ENCODE measurements around the gene AP2A1.
"Not testable (repeated sequence)": the region's sequence is repeated elsewhere in the genome, so short reads cannot be mapped to it uniquely, and the experiment has no call there.

The AP2A1 gene

GRCh38 chr19:49766930-49767299 lies at the start of gene AP2A1:
AP2A1 (plus strand) TSS chr19:49767001; CDS start chr19:49767134, 133 bp downstream.
- DNase-seq: no peak

DNA sequence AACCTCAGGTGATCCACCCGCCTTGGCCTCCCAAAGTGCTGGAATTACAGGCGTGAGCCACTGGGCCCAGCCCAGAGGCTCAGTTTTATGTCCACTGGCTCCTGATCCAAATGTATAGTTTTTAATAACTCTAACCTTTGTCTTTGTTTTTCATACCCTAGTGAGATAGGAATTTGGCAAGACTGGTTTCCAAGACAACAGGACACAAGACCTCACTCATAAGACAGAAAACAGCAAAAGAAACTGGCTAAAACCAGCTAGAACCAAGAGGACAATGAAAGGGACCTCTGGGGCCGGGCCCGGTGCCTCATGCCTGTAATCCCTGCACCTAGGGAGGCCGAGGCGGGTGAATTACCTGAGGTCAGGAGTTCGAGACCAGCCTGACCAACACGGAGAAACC lies 48.3 kb upstream of the AP2A1 start:
- no peak for DNase-seq

- DNase-seq: no peak
Observed at GRCh38 chr19:49718991-49719390, 47.8 kb upstream of the AP2A1 start.

DNA sequence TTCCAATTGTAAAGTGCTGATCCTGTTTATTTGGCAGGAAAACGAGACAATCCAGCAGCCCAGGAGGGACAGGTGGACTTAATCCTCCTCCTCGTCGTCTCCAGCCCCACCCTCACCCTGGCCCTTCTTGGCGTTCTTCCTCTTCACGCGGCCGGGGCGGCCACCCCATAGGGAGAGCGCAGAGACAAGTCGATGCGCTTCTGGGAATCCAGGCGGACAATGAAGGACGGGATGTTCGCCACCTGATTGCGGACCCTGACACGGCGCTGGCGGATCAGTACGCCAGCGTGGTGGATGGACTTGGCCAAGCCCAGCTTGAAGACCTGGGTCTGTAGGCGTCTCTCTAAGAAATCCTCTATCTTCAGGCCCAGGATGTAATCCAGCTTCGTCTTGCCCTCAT lies 47.4 kb upstream of the AP2A1 start:
- DNase-seq: not testable (repeated sequence)

DNA sequence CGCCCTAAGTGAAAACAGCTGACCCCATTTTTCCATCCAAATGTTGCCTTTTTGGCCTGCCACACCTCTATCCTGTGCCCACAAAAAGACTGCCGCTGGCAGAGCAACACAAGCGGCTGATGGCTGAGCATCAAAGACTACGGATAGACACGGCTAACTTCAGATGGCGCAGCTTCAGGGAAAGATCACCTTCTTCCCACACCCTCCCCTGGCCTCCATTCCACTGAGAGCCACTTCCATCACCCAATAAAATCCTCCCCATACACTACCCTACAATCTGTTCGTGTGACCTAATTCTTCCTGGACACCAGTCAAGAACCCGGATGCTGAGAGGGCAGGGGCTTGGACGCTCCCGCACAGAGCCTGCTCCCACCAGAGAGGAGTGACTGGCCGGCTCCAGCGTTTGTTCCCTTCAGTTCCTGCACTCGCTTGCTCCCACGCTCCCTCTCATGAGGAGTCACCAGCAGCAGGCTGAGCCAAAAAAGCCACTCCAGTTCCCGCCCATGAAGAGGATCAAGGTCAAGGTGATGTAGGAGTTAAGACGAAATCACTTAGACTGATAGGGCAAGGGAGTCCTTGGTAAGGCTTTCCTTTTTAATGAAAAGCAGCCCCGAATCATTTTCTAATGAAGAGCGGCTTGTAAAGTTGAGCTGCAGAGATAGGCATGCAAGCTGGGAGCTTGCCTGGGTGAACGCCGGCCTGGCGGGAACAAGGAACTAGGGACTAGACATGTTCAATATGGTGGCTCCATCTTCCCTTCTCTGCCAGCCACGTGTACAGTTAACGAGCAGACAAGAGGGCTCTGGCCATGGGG lies 39.4 kb upstream of the AP2A1 start:
- no peak for DNase-seq

- no peak for DNase-seq
Observed at GRCh38 chr19:49730166-49730565, 36.6 kb upstream of the AP2A1 start.

DNA sequence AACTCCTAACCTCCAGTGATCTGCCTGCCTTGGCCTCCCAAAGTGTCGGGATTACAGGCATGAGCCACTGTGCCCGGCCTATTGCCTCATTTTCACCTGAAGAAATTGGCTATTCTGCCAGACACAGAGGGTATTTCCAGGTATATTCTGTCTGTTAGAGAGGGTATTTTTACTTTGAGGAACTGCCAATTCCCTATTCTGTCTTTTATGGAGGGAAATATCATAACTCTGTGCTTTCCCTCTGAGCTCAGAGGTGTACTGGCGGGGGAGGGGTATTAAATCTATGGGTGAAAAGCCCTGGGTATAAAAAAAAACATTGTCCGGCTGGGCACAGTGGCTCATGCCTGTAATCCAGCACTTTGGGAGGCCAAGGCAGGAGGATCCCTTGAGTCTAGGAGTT lies 28.5 kb upstream of the AP2A1 start:
- no peak for DNase-seq

- DNase-seq: no peak
Observed at GRCh38 chr19:49739098-49739497, 27.7 kb upstream of the AP2A1 start.

DNA sequence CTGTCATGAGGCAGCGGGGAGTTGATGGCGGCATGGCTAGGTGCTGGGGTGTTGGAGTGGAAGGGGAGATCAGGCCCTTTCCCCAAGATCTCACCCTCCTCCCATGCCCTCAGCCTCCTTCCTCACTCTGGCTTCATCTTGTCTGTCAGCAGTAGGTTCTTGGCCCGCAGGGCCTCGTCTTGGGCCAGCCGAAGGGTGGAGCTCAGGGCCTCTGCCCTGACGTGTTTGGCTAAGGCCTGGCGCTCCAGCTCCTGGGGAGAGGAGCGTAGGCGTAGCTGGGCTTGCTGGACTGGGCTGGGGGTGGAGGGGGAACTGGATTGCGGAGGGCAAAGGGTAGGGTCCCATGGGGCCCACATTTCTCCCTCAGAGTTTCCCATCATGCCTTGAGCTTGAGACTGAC lies 26.9 kb upstream of the AP2A1 start:
- DNase-seq: no peak

DNA sequence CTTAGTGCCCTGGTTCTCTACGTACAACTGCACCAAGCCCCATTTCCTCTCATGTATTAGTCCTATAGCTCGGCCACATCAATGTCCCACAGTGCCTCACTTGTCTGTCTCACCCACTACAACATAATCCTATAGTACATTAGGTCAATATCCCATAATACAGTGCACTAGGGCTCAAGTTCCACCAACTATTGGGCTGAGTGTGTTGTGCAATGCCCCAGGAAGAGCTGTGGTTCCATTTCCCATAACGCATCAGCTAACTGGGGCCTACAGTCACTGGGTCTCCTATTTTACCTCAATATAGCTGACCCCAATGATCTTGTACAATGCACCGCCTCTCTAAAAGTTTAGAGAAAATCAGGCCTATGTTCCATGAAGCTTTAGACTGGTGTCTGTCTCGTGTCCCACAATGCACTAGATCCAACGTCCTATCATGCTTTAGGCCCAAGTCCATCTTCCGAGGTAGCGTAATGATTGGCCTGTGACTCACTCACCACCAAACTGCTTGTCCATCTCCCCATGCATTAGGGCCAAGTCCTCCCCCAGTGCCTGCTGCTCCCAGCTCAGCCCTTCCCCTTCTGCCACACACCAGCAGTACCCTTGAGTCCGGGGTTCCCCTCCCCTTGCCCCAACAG lies 25.5 kb upstream of the AP2A1 start:
- DNase-seq: no peak

- no peak for DNase-seq
Observed at GRCh38 chr19:49744946-49745381, 21.8 kb upstream of the AP2A1 start.

GRCh38 chr19:49746206-49746958 lies 20.4 kb upstream of the AP2A1 start:
- no peak for DNase-seq

DNA sequence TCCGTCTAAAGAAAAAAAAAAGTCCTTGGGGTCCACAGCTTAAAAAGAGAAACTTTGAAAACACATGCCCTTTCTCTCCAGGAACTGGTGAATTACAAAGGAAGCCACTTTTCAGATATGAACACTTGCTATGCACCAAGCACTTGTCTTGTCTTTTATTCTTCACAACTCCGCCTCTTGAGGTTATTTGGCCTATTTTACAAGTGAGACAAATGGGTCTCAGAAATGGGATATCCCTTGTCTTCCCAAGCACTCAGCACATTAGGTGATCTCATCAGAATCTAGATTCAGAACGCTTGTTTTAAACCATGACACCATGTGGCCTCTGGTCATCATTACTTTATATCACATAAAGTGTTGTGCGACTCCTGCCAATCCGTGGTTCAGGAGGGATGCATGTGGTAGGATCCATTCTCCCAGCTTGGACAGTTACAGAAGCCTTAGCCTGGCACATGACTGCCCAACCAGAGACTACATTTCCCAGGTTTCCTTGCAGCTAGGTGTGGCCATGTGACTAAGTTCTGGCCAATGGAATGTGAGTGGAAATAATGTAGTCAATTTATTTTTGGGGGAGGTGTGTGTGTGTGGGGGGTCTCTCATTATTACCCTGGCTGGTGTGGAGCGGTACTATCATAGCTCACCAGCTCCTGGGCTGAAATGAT lies 17.6 kb upstream of the AP2A1 start:
- no peak for DNase-seq

GRCh38 chr19:49749771-49750170 lies 17.0 kb upstream of the AP2A1 start:
- DNase-seq: no peak

DNA sequence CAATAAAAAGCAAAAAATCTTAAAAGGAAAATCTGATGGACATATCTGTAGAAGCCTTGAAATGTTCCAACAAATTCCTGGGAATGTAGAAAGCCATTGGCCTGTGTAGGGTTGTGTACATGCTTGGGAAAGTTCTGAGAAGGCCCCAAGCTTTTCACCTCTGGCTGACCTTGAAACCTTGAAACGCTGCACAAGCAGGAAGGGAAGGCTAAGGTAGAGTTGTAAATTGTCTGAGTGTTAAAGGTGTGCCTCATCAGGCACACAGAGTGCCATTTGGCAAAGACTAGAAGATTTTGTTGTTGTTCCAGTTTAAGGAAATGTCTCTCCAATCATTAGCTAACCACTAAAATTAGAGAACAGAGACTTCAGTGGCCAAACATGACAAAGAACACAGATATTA lies 14.1 kb upstream of the AP2A1 start:
- DNase-seq: no peak

GRCh38 chr19:49755956-49756355 lies 10.8 kb upstream of the AP2A1 start:
- DNase-seq: no peak

DNA sequence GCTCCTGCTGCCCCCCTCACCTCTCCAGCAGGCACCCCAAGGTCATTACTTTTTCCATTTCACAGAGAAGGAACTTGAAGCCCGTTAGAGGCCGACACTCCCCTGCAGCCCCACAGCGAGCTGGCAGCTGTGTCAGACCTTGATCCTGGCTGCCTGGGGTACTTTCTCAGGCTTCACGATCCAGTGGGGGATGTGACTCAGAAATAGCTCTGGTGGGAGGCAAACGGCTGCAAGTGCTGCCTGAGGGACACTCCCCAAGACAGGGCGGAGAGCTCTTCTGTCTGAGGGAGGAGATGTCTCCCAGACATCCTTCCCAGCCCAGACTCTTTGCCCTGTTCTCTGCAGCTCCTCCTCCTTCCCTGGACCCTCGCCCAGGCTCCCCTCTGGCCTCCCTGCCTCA lies 8.5 kb upstream of the AP2A1 start:
- DNase-seq: no peak

DNA sequence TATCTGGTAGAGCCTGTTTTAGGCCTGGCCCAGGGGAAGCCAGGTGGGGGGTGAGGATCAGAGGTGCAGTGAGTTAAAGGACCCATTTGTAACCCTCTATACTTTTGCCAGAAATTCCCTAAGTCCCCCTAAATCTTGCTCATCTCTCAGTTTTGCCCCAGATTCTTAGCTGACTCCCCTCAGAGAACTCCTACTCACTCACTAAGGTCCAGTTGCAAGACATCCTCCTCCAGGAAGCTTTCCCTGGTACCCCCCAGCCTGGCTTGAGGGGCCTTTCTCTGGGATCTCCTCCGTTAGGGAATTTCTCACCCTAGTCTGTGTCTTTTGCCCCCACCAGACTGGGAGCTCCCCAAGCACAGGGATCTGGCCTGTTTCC lies 5.6 kb upstream of the AP2A1 start:
- no peak for DNase-seq

- no peak for DNase-seq
Observed at GRCh38 chr19:49761625-49762311, 5.0 kb upstream of the AP2A1 start.

DNA sequence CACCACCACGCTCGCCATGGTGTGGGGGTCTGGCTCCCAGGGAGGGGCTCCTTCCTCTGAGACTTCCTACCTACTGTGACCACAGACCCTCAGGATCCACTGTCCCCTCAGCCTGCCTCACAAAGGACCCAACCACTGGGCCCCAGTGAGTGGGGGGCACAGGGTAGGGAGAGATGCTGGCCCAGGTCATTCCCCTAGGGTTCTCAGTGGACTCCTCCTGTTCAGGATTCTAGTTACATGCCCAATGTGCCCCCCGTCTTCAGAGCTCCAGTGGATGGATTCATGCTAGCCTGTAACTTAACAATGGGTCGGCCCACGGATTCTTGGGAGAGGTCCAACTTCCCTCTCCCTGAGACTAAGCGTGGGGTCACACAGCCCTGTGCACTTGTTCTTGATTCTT lies 3.6 kb upstream of the AP2A1 start, which contains the start of gene TSKS:
Gene TSKS (minus strand): TSS at position 77 of the 400 bp plus-strand sequence. CDS start 59 bp downstream, at position 18.
- DNase-seq: no peak

DNA sequence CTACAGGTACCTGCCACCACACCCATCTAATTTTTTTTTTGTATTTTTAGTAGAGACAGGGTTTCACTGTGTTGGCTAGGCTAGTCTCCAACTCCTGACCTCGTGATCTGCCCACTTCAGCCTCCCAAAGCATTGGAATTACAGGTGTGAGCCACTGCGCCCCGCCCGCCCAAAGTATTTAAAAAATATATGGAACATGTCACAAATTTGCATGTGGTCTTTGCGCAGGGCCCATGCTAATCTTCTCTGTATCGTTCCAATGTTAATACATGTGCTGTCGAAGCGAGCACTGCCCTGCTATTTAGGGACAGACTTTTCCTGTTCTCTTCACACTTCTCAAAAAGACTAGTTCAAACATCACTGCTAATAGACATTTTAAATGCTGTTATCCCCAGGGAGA lies 2.5 kb upstream of the AP2A1 start:
- no peak for DNase-seq
